ENCODE data around the gene METTL4.

Gene METTL4

DNA sequence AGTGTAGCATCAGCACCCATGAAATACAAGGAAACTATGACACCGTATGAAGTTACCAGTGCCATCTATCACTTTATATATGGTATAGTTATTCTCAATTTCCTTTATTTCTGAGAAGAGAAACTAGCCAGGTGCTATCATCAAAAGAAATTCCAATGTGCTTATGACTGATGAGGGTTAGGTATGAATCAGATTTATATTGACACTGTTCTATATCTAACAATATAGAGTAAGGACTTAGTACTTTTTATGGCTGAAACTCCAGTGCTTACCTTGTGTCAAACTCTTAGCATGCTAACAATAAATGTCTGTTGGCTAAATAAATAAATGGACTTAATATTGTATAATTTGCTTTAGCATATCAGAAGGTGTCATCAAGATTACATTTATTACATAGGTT lies 6.9 kb downstream of the METTL4 start:
- no peak overlapping the region for H2BK12ac ChIP-seq (ENCODE audit: low read length)
- WGBS (ENCODE audit: extremely low coverage, insufficient coverage, insufficient read length): no CpG with 5 or more reads among the region's 1 CpG
- no peak overlapping the region for H3K4me3 ChIP-seq (ENCODE audit: low read depth, low read length)
- H3K79me2 ChIP-seq (ENCODE audit: control insufficient read depth, insufficient read depth, low read length, poor library complexity): no peaks in the 10 kb centered on the region
- H4K8ac ChIP-seq (ENCODE audit: low read depth, low read length): no peak overlapping the region
- H3K23ac ChIP-seq (ENCODE audit: low read length): no peak overlapping the region
- H3K18ac ChIP-seq (ENCODE audit: low read length): no peak overlapping the region
- H3K9me3 ChIP-seq (ENCODE audit: insufficient read depth, low read depth, low read length): no peaks in the 10 kb centered on the region
- no peak overlapping the region for H2AFZ ChIP-seq (ENCODE audit: insufficient read depth, low read length, poor library complexity)
- no peak for DNase-seq
- H3K36me3 ChIP-seq (ENCODE audit: control insufficient read depth in 1 of 2, insufficient read depth in 2 of 2, low read length in 2 of 2): peaks cover 3 to 9% of the 10 kb centered on the region in 2 experiments
- H4K12ac ChIP-seq (ENCODE audit: low read depth, low read length): no peak overlapping the region
- no peak overlapping the region for H2BK120ac ChIP-seq (ENCODE audit: insufficient read depth, low read length, poor library complexity)
- H4K91ac ChIP-seq (ENCODE audit: low read depth, low read length): no peak overlapping the region
- H2BK5ac ChIP-seq (ENCODE audit: low read depth, low read length, poor library complexity): no peak overlapping the region
- H3K4me2 ChIP-seq (ENCODE audit: low read length): no peak overlapping the region
- no peak overlapping the region for H3K14ac ChIP-seq (ENCODE audit: low read length)
- no peak overlapping the region for H3K9ac ChIP-seq (ENCODE audit: low read length)
- H3K4ac ChIP-seq (ENCODE audit: low read depth, low read length): no peak overlapping the region
- H3K4me1 ChIP-seq (ENCODE audit: control insufficient read depth in 1 of 2, insufficient read depth in 2 of 2, low read length in 2 of 2): no peaks in the 10 kb centered on the region
- H3K27ac ChIP-seq (ENCODE audit: low read depth, low read length): no peak overlapping the region
- no peaks in the 10 kb centered on the region for H3K27me3 ChIP-seq (ENCODE audit: insufficient read depth, low read length)
- no peaks in the 10 kb centered on the region for H3K79me1 ChIP-seq (ENCODE audit: low read length)
- no peak overlapping the region for H2AK5ac ChIP-seq (ENCODE audit: low read length)

DNA sequence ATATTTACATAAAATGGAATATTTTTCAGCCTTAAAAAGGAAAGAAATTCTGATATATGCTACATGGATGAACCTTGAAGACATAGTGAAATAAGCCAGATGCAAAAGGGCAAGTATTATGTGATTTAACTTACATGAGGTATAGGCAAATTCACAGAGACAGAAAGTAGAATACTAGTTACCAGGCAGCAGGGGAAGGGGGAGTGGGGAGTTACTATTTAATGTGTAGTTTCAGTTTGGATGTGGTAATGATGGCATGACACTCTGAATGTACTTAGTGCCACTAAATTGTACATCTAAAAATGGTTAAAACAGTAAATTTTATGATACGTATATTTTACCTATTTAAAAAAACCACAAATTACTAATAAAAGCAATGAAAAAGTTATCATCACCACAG lies 12.1 kb downstream of the METTL4 start:
- Histone ChIP-seq H2AK5ac (ENCODE audit: low read length) (no peak overlapping the region), H3K4ac (ENCODE audit: low read depth, low read length) (no peak overlapping the region), H3K23ac (ENCODE audit: low read length) (no peak overlapping the region), H3K79me1 (ENCODE audit: low read length) (no peaks in the 10 kb centered on the region), H4K12ac (ENCODE audit: low read depth, low read length) (no peak overlapping the region), H3K36me3 (ENCODE audit: control insufficient read depth in 1 of 2, insufficient read depth in 2 of 2, low read length in 2 of 2) (peaks cover 3 to 4% of the 10 kb centered on the region in 2 experiments), H3K9me3 (ENCODE audit: insufficient read depth, low read depth, low read length) (no peaks in the 10 kb centered on the region), H3K9ac (ENCODE audit: low read length) (no peak overlapping the region), H3K4me2 (ENCODE audit: low read length) (no peak overlapping the region), H3K79me2 (ENCODE audit: control insufficient read depth, insufficient read depth, low read length, poor library complexity) (no peaks in the 10 kb centered on the region), H2AFZ (ENCODE audit: insufficient read depth, low read length, poor library complexity) (no peak overlapping the region), H3K18ac (ENCODE audit: low read length) (no peak overlapping the region), H3K4me1 (ENCODE audit: control insufficient read depth in 1 of 2, insufficient read depth in 2 of 2, low read length in 2 of 2) (no peaks in the 10 kb centered on the region), H3K4me3 (ENCODE audit: low read depth, low read length) (no peak overlapping the region), H4K8ac (ENCODE audit: low read depth, low read length) (no peak overlapping the region), H3K14ac (ENCODE audit: low read length) (no peak overlapping the region), H4K91ac (ENCODE audit: low read depth, low read length) (no peak overlapping the region), H2BK5ac (ENCODE audit: low read depth, low read length, poor library complexity) (no peak overlapping the region), H2BK12ac (ENCODE audit: low read length) (no peak overlapping the region), H3K27me3 (ENCODE audit: insufficient read depth, low read length) (no peaks in the 10 kb centered on the region), H3K27ac (ENCODE audit: low read depth, low read length) (no peak overlapping the region), H2BK120ac (ENCODE audit: insufficient read depth, low read length, poor library complexity) (no peak overlapping the region)
- WGBS (ENCODE audit: extremely low coverage, insufficient coverage, insufficient read length): no CpG with 5 or more reads among the region's 1 CpG
- DNase-seq: no peak

- Histone ChIP-seq H3K4me2 (ENCODE audit: low read length) (no peak overlapping the region), H3K9ac (ENCODE audit: low read length) (no peak overlapping the region), H2AFZ (ENCODE audit: insufficient read depth, low read length, poor library complexity) (no peak overlapping the region), H3K9me3 (ENCODE audit: insufficient read depth, low read depth, low read length) (no peaks in the 10 kb centered on the region), H3K4me3 (ENCODE audit: low read depth, low read length) (no peak overlapping the region), H2AK5ac (ENCODE audit: low read length) (no peak overlapping the region), H3K4me1 (ENCODE audit: control insufficient read depth in 1 of 2, insufficient read depth in 2 of 2, low read length in 2 of 2) (no peaks in the 10 kb centered on the region), H2BK120ac (ENCODE audit: insufficient read depth, low read length, poor library complexity) (no peak overlapping the region), H3K27ac (ENCODE audit: low read depth, low read length) (no peak overlapping the region), H3K27me3 (ENCODE audit: insufficient read depth, low read length) (no peaks in the 10 kb centered on the region), H3K18ac (ENCODE audit: low read length) (no peak overlapping the region), H3K79me2 (ENCODE audit: control insufficient read depth, insufficient read depth, low read length, poor library complexity) (no peaks in the 10 kb centered on the region), H4K91ac (ENCODE audit: low read depth, low read length) (no peak overlapping the region), H2BK5ac (ENCODE audit: low read depth, low read length, poor library complexity) (no peak overlapping the region), H3K4ac (ENCODE audit: low read depth, low read length) (no peak overlapping the region), H3K79me1 (ENCODE audit: low read length) (no peaks in the 10 kb centered on the region), H4K12ac (ENCODE audit: low read depth, low read length) (no peak overlapping the region), H2BK12ac (ENCODE audit: low read length) (no peak overlapping the region), H3K23ac (ENCODE audit: low read length) (no peak overlapping the region), H4K8ac (ENCODE audit: low read depth, low read length) (no peak overlapping the region), H3K36me3 (ENCODE audit: control insufficient read depth in 1 of 2, insufficient read depth in 2 of 2, low read length in 2 of 2) (peaks cover 3 to 4% of the 10 kb centered on the region in 2 experiments), H3K14ac (ENCODE audit: low read length) (no peak overlapping the region)
- DNase-seq: no peak
- no CpG with 5 or more reads among the region's 1 CpG for WGBS (ENCODE audit: extremely low coverage, insufficient coverage, insufficient read length)
Observed at GRCh38 chr18:2557536-2557935, 13.8 kb downstream of the METTL4 start.

DNA sequence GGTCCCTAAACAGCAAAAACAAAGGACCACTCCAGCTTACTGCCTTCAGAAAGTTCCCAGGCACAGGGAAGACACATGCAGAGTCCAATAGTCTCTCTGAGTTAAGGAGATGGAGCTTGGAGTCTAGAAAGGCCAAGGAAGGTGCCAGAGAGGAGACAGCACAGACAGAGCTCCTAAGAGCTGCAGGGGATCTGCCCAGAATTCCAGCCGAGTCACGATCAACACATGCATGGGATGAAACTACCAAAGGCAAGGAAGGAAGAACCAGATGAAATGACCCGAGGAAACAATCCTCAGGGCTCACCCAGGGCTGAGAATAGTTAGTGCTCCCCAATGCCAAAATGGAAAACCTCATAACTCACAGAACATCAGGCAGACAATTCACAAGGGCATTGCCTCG lies 15.4 kb downstream of the METTL4 start:
- no peak overlapping the region for H2AK5ac ChIP-seq (ENCODE audit: low read length)
- H4K91ac ChIP-seq (ENCODE audit: low read depth, low read length): no peak overlapping the region
- H2BK120ac ChIP-seq (ENCODE audit: insufficient read depth, low read length, poor library complexity): no peak overlapping the region
- no peak overlapping the region for H2BK5ac ChIP-seq (ENCODE audit: low read depth, low read length, poor library complexity)
- no peaks in the 10 kb centered on the region for H3K27me3 ChIP-seq (ENCODE audit: insufficient read depth, low read length)
- no peak overlapping the region for H3K18ac ChIP-seq (ENCODE audit: low read length)
- no peak overlapping the region for H2AFZ ChIP-seq (ENCODE audit: insufficient read depth, low read length, poor library complexity)
- H3K23ac ChIP-seq (ENCODE audit: low read length): no peak overlapping the region
- no peak overlapping the region for H3K9ac ChIP-seq (ENCODE audit: low read length)
- no peaks in the 10 kb centered on the region for H3K79me2 ChIP-seq (ENCODE audit: control insufficient read depth, insufficient read depth, low read length, poor library complexity)
- H3K9me3 ChIP-seq (ENCODE audit: insufficient read depth, low read depth, low read length): no peaks in the 10 kb centered on the region
- no peak overlapping the region for H3K4me3 ChIP-seq (ENCODE audit: low read depth, low read length)
- WGBS (ENCODE audit: extremely low coverage, insufficient coverage, insufficient read length): no CpG with 5 or more reads among the region's 4 CpGs
- H3K4ac ChIP-seq (ENCODE audit: low read depth, low read length): no peak overlapping the region
- H3K36me3 ChIP-seq (ENCODE audit: control insufficient read depth in 1 of 2, insufficient read depth in 2 of 2, low read length in 2 of 2): peaks cover 0 to 2% of the 10 kb centered on the region in 2 experiments
- DNase-seq: no peak
- H4K12ac ChIP-seq (ENCODE audit: low read depth, low read length): no peak overlapping the region
- H4K8ac ChIP-seq (ENCODE audit: low read depth, low read length): no peak overlapping the region
- no peak overlapping the region for H3K14ac ChIP-seq (ENCODE audit: low read length)
- no peaks in the 10 kb centered on the region for H3K4me1 ChIP-seq (ENCODE audit: control insufficient read depth in 1 of 2, insufficient read depth in 2 of 2, low read length in 2 of 2)
- H3K27ac ChIP-seq (ENCODE audit: low read depth, low read length): no peak overlapping the region
- H2BK12ac ChIP-seq (ENCODE audit: low read length): no peak overlapping the region
- no peak overlapping the region for H3K4me2 ChIP-seq (ENCODE audit: low read length)
- no peaks in the 10 kb centered on the region for H3K79me1 ChIP-seq (ENCODE audit: low read length)
